Fibroblast of lung (primary cell): Measurements from ENCODE around the gene MUSK.

ENCODE experiments used
- EZH2 ChIP-seq: IDR thresholded peaks from 2 replicates; pipeline ENCODE4 v1.5.1; 2012; ENCODE audit warnings: low read length, control low read depth, mild to moderate bottlenecking; ENCODE audit errors: missing control alignments
- TF ChIP-seq, protein P1 (sequence below), 2 donors: IDR thresholded peaks in 1 of 2; conservative IDR thresholded peaks in 1 of 2; 1 replicate in 1 of 2; 2 replicates in 1 of 2; pipeline ENCODE4 v1.5.1; 2011 to 2012; ENCODE audit warnings: low read length in 2 of 2, control low read depth in 1 of 2, inconsistent platforms in 1 of 2, low read depth in 1 of 2, mild to moderate bottlenecking in 1 of 2

DNA sequence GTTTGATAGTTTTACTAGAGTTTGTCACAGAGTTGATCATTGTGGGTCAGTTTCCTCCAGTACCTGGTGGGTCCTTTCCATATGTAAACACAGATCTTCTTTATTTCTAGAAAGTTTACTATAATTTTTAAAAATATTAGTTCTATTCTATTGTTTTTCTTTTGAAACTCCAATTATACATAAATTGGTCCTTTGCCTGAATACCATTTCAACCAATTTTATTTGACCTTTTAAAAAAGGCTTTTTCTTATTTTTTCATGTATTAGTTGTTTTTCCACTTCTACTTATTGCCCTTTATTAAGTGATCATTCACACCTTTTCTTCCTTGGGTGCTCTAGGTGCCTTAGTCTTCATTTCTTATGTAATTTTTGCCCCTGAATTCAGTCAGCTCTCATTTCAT is 33.0 kb upstream of the MUSK start:
- TF ChIP-seq, protein P1, sequence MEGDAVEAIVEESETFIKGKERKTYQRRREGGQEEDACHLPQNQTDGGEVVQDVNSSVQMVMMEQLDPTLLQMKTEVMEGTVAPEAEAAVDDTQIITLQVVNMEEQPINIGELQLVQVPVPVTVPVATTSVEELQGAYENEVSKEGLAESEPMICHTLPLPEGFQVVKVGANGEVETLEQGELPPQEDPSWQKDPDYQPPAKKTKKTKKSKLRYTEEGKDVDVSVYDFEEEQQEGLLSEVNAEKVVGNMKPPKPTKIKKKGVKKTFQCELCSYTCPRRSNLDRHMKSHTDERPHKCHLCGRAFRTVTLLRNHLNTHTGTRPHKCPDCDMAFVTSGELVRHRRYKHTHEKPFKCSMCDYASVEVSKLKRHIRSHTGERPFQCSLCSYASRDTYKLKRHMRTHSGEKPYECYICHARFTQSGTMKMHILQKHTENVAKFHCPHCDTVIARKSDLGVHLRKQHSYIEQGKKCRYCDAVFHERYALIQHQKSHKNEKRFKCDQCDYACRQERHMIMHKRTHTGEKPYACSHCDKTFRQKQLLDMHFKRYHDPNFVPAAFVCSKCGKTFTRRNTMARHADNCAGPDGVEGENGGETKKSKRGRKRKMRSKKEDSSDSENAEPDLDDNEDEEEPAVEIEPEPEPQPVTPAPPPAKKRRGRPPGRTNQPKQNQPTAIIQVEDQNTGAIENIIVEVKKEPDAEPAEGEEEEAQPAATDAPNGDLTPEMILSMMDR (conservative IDR thresholded peaks at IDR 0.05 in 1 of 2, IDR thresholded peaks at IDR 0.05 in 1 of 2; ENCODE audit: low read depth in 1 of 2, low read length in 2 of 2) = no peak
- TF ChIP-seq EZH2 = no peak
